Measurements from ENCODE around the gene CFAP210. TPM values are rescaled to one million over a fixed set of nuclear protein-coding genes. Genes with fewer than 3 reads are reported as not detected.

Gene CFAP210
- polyA plus RNA-seq, 3 donors: not detected

GRCh38 chr2:169727065-169727464, 32.9 kb upstream of the CFAP210 start:
- Histone ChIP-seq H3K36me3 (replicated peaks in 1 of 2; ENCODE audit: control insufficient read depth in 1 of 2, insufficient read depth in 2 of 2, low read length in 2 of 2) (no peaks in the 10 kb centered on the region), H4K20me1 (ENCODE audit: insufficient read depth, low read length) (no peaks in the 10 kb centered on the region), H3K4me2 (replicated peaks; ENCODE audit: extremely low read depth, low read length, poor library complexity, severe bottlenecking) (no peak overlapping the region), H3K9me3 (replicated peaks in 1 of 2; ENCODE audit: control insufficient read depth in 1 of 2, insufficient read depth in 1 of 2, low read length in 2 of 2) (no peaks in the 10 kb centered on the region), H2AFZ (ENCODE audit: insufficient read depth, low read depth, low read length, poor library complexity, severe bottlenecking) (no peak overlapping the region), H3K79me2 (ENCODE audit: insufficient read depth, low read length) (no peaks in the 10 kb centered on the region), H3K9ac (ENCODE audit: insufficient read depth, low read length, poor library complexity, severe bottlenecking) (no peak overlapping the region), H3K4me3 (replicated peaks in 1 of 3; ENCODE audit: low read depth in 2 of 3, low read length in 3 of 3) (no peak overlapping the region), H3K27me3 (ENCODE audit: control insufficient read depth in 2 of 2, insufficient read depth in 2 of 2, low read length in 2 of 2) (peaks cover 0 to 2% of the 10 kb centered on the region in 2 donors), H3K4me1 (ENCODE audit: control insufficient read depth in 1 of 2, insufficient read depth in 2 of 2, low read length in 2 of 2) (no peaks in the 10 kb centered on the region), H3K27ac (ENCODE audit: low read depth in 1 of 2, low read length in 2 of 2) (no peak overlapping the region)
- WGBS (ENCODE audit: insufficient coverage): 100% methylated on average over 2 of the region's 5 CpGs
- Mint-ChIP-seq H3K27me3 (ENCODE audit: low read depth in 3 of 3) (peaks cover 3 to 5% (median 3%) of the 10 kb centered on the region in 3 donors), H3K4me1 (no peaks in the 10 kb centered on the region), H3K9me3 (peaks cover 0 to 3% (median 0%) of the 10 kb centered on the region in 7 donors), H3K27ac (no peak overlapping the region), H3K4me3 (no peak overlapping the region), H3K36me3 (no peaks in the 10 kb centered on the region)
- intact Hi-C loops (cut with micrococcal nuclease): no loop called here
- no peak for DNase-seq
- no peak for TF ChIP-seq CTCF (IDR thresholded peaks at IDR 0.05)

GRCh38 chr2:169721016-169721415, 26.8 kb upstream of the CFAP210 start:
- TF ChIP-seq CTCF (IDR thresholded peaks at IDR 0.05): no peak
- Histone ChIP-seq H3K4me1 (ENCODE audit: control insufficient read depth in 1 of 2, insufficient read depth in 2 of 2, low read length in 2 of 2) (no peaks in the 10 kb centered on the region), H3K36me3 (replicated peaks in 1 of 2; ENCODE audit: control insufficient read depth in 1 of 2, insufficient read depth in 2 of 2, low read length in 2 of 2) (no peaks in the 10 kb centered on the region), H3K9ac (ENCODE audit: insufficient read depth, low read length, poor library complexity, severe bottlenecking) (no peak overlapping the region), H4K20me1 (ENCODE audit: insufficient read depth, low read length) (no peaks in the 10 kb centered on the region), H3K79me2 (ENCODE audit: insufficient read depth, low read length) (no peaks in the 10 kb centered on the region), H2AFZ (ENCODE audit: insufficient read depth, low read depth, low read length, poor library complexity, severe bottlenecking) (no peak overlapping the region), H3K9me3 (replicated peaks in 1 of 2; ENCODE audit: control insufficient read depth in 1 of 2, insufficient read depth in 1 of 2, low read length in 2 of 2) (no peaks in the 10 kb centered on the region), H3K4me3 (replicated peaks in 1 of 3; ENCODE audit: low read depth in 2 of 3, low read length in 3 of 3) (no peak overlapping the region), H3K27ac (ENCODE audit: low read depth in 1 of 2, low read length in 2 of 2) (no peak overlapping the region), H3K4me2 (replicated peaks; ENCODE audit: extremely low read depth, low read length, poor library complexity, severe bottlenecking) (no peak overlapping the region), H3K27me3 (ENCODE audit: control insufficient read depth in 2 of 2, insufficient read depth in 2 of 2, low read length in 2 of 2) (no peaks in the 10 kb centered on the region)
- Mint-ChIP-seq H3K27ac (no peak overlapping the region), H3K27me3 (ENCODE audit: low read depth in 3 of 3) (peaks cover 1 to 3% (median 3%) of the 10 kb centered on the region in 3 donors), H3K4me3 (no peak overlapping the region), H3K9me3 (peaks cover 0 to 3% (median 0%) of the 10 kb centered on the region in 7 donors), H3K4me1 (no peaks in the 10 kb centered on the region), H3K36me3 (no peaks in the 10 kb centered on the region)
- WGBS (ENCODE audit: insufficient coverage): 100% methylated on average over 1 of the region's 3 CpGs
- intact Hi-C loops (cut with micrococcal nuclease): no loop called here
- no peak for DNase-seq

Measured in CD14-positive monocyte (primary cell).